NB4 (cell line): Measurements from ENCODE around the gene SCFD2.

Experiments
- POLR2A ChIP-seq: IDR thresholded peaks from 2 replicates; pipeline ENCODE4 v1.6.1; 2011; ENCODE audit warnings: mild to moderate bottlenecking; ENCODE audit not compliant: insufficient read length; ENCODE audit errors: extremely low read depth
- TF ChIP-seq, protein P1 (sequence below): IDR thresholded peaks from one replicate; pipeline ENCODE4 v1.5.1; 2012; ENCODE audit warnings: low read depth, low read length

- no peak for TF ChIP-seq POLR2A
- TF ChIP-seq, protein P1, sequence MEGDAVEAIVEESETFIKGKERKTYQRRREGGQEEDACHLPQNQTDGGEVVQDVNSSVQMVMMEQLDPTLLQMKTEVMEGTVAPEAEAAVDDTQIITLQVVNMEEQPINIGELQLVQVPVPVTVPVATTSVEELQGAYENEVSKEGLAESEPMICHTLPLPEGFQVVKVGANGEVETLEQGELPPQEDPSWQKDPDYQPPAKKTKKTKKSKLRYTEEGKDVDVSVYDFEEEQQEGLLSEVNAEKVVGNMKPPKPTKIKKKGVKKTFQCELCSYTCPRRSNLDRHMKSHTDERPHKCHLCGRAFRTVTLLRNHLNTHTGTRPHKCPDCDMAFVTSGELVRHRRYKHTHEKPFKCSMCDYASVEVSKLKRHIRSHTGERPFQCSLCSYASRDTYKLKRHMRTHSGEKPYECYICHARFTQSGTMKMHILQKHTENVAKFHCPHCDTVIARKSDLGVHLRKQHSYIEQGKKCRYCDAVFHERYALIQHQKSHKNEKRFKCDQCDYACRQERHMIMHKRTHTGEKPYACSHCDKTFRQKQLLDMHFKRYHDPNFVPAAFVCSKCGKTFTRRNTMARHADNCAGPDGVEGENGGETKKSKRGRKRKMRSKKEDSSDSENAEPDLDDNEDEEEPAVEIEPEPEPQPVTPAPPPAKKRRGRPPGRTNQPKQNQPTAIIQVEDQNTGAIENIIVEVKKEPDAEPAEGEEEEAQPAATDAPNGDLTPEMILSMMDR, result no peak
Measured at GRCh38 chr4:52935317-52935716, 430.5 kb downstream of the SCFD2 start.
